Esophagus squamous epithelium (tissue), 5 donors: ENCODE measurements around the gene STX5. TPM values are rescaled to one million over a fixed set of nuclear protein-coding genes. Genes with fewer than 3 reads are reported as not detected.
"Not testable (repeated sequence)": the region's sequence is repeated elsewhere in the genome, so short reads cannot be mapped to it uniquely, and the experiment has no call there.

ENCODE experiments used
- DNase-seq: peaks from one replicate; lab custom pipeline; 2025; lab: John Stamatoyannopoulos, UW
- H3K27ac ChIP-seq, 4 donors: fragments of 200-600 bp; sonication (generic); one replicate each; pipeline ENCODE4 v1.5.1; 2016 to 2019; ENCODE audit warnings: mild to moderate bottlenecking in 1 of 4
- H3K27me3 ChIP-seq, 4 donors: fragments of 200-600 bp; sonication (generic); 1 replicate in 3 of 4; 2 replicates in 1 of 4; pipeline versions ENCODE4 v1.5.1 to v1.6.0; 2017 to 2021; ENCODE audit warnings: antibody characterized with exemption in 1 of 4
- H3K36me3 ChIP-seq, 3 donors: fragments of 200-600 bp; sonication (generic); one replicate each; pipeline ENCODE4 v1.5.1; 2016 to 2019
- H3K4me1 ChIP-seq, 3 donors: fragments of 200-600 bp; sonication (generic); one replicate each; pipeline ENCODE4 v1.5.1; 2017 to 2019
- H3K4me3 ChIP-seq, 4 donors: fragments of 200-600 bp; sonication (generic); 1 replicate in 3 of 4; 2 replicates in 1 of 4; pipeline ENCODE4 v1.5.1; 2016 to 2019; ENCODE audit warnings: mild to moderate bottlenecking in 2 of 4, moderate library complexity in 1 of 4
- H3K9me3 ChIP-seq, 3 donors: fragments of 200-600 bp; sonication (generic); one replicate each; pipeline ENCODE4 v1.5.1; 2016 to 2019
- CTCF ChIP-seq, 6 experiments: fragments of 450-650 bp in 4 of 6; fragments of 200-600 bp in 2 of 6; sonication (generic) in 2 of 6; IDR thresholded peaks; one replicate each; pipeline ENCODE4 v1.5.1; 2016 to 2019; ENCODE audit warnings: antibody characterized with exemption in 6 of 6, mild to moderate bottlenecking in 4 of 6, moderate library complexity in 4 of 6
- POLR2A ChIP-seq, 4 donors: fragments of 450-650 bp; IDR thresholded peaks; one replicate each; pipeline ENCODE4 v1.6.1; 2017; ENCODE audit warnings: antibody characterized with exemption in 4 of 4, mild to moderate bottlenecking in 4 of 4, moderate library complexity in 3 of 4
- WGBS, 2 donors: methylation state at CpG; one replicate each; pipeline ENCODE4 v1.1.5; 2018; 5-methylcytosine and 5-hydroxymethylcytosine counted together
- intact Hi-C: fragments of 100-400 bp; cut with DNase I; formaldehyde crosslinking; loops from one replicate; pipeline ENCODE4 v1.15.0; 2022
- total RNA-seq, 4 donors: library from RNA; depleted of rRNA; stranded (reverse); fragments of >200 nt; gene quantifications; one replicate each; pipeline ENCODE4 v1.1.0, GENCODE V29; 2016
- donor health status: DM: yes; HTN: yes; CAD: no.

Gene STX5
- total RNA-seq, 4 donors from 2014 or later: 23.0 to 34.7 (median 24.2) TPM

- Histone ChIP-seq H3K9me3 (no peaks in the 10 kb centered on the region), H3K36me3 (no peaks in the 10 kb centered on the region), H3K4me3 (no peak overlapping the region), H3K27ac (peak overlapping the region in 2 of 4 donors; percentile 75 to 76), H3K27me3 (no peaks in the 10 kb centered on the region), H3K4me1 (peaks cover 14 to 72% (median 28%) of the 10 kb centered on the region in 3 donors)
- no peak for DNase-seq
- no peak for TF ChIP-seq CTCF (IDR thresholded peaks at IDR 0.05)
- TF ChIP-seq POLR2A (IDR thresholded peaks at IDR 0.05): no peak
- 46 to 51% methylated on average over 5 of the region's 5 CpGs for WGBS, 2 donors
- intact Hi-C loops: loop anchor here (5.0 to 10.0 kb wide), 2 partner anchors 69 to 136 kb away; partner anchors contain the start of genes HNRNPUL2, TMEM223 and TTC9C
Observed at GRCh38 chr11:62860835-62861563, 29.1 kb upstream of the STX5 start.

GRCh38 chr11:62859281-62859703 lies 27.4 kb upstream of the STX5 start:
- H3K27me3 ChIP-seq, H3K36me3 ChIP-seq, DNase-seq, H3K4me3 ChIP-seq, H3K9me3 ChIP-seq, intact Hi-C loops: not testable (repeated sequence)
- 41 to 49% methylated on average over 6 to 7 of the region's 8 CpGs for WGBS, 2 donors
- Histone ChIP-seq H3K27ac (peak overlapping the region in 3 of 4 donors; percentile 28 to 76 (median 75)), H3K4me1 (peaks cover 21 to 80% (median 34%) of the 10 kb centered on the region in 3 donors)

- H3K4me3 ChIP-seq: peak overlapping the region in 1 of 4 donors; percentile 75
- no peaks in the 10 kb centered on the region for H3K9me3 ChIP-seq
- no peak for TF ChIP-seq POLR2A (IDR thresholded peaks at IDR 0.05)
- peak overlapping the region; percentile 41 to 90 (median 82) for H3K27ac ChIP-seq
- 49 to 63% methylated on average over 7 of the region's 7 CpGs for WGBS, 2 donors
- H3K4me1 ChIP-seq: peaks cover 30 to 80% (median 45%) of the 10 kb centered on the region in 3 donors
- H3K36me3 ChIP-seq: peaks cover 4 to 11% (median 6%) of the 10 kb centered on the region in 3 donors
- H3K27me3 ChIP-seq: no peaks in the 10 kb centered on the region
- intact Hi-C loops: no loop called here
- DNase-seq: no peak
Observed at GRCh38 chr11:62858201-62858600, 26.4 kb upstream of the STX5 start.

- intact Hi-C loops: no loop called here
- Histone ChIP-seq H3K36me3 (peaks cover 8 to 17% (median 12%) of the 10 kb centered on the region in 3 donors), H3K9me3 (no peaks in the 10 kb centered on the region), H3K4me3 (peak overlapping the region in 3 of 4 donors; percentile 55 to 75 (median 71)), H3K27ac (peak overlapping the region; percentile 26 to 90 (median 82)), H3K4me1 (peaks cover 33 to 80% (median 44%) of the 10 kb centered on the region in 3 donors), H3K27me3 (no peaks in the 10 kb centered on the region)
- WGBS, 2 donors: 15 to 64% methylated on average over 1 to 2 of the region's 2 CpGs
- TF ChIP-seq POLR2A (IDR thresholded peaks at IDR 0.05): no peak
- TF ChIP-seq CTCF (IDR thresholded peaks at IDR 0.05): no peak
- no peak for DNase-seq
Observed at GRCh38 chr11:62857541-62857982, 25.7 kb upstream of the STX5 start.

GRCh38 chr11:62856333-62856895 lies 24.6 kb upstream of the STX5 start:
- peaks cover 13 to 29% (median 19%) of the 10 kb centered on the region in 3 donors for H3K36me3 ChIP-seq
- intact Hi-C loops: no loop called here
- H3K4me3 ChIP-seq: peak overlapping the region; percentile 55 to 75 (median 66)
- DNase-seq: no peak
- no peak for TF ChIP-seq POLR2A (IDR thresholded peaks at IDR 0.05)
- no peak for TF ChIP-seq CTCF (IDR thresholded peaks at IDR 0.05)
- peaks cover 33 to 89% (median 44%) of the 10 kb centered on the region in 3 donors for H3K4me1 ChIP-seq
- H3K27me3 ChIP-seq: no peaks in the 10 kb centered on the region
- peak overlapping the region; percentile 75 to 90 (median 86) for H3K27ac ChIP-seq
- no peaks in the 10 kb centered on the region for H3K9me3 ChIP-seq
- 3 to 4% methylated on average over 14 to 17 of the region's 20 CpGs for WGBS, 2 donors
